ENCODE measurements around the gene RMND5B.
A peak's percentile ranks its signal among the peaks of the same experiment; 100 is the strongest.
"Not testable (repeated sequence)": the region's sequence is repeated elsewhere in the genome, so short reads cannot be mapped to it uniquely, and the experiment has no call there.

Gene RMND5B

GRCh38 chr5:178130576-178131445, at the start of gene RMND5B:
RMND5B (plus strand) TSS chr5:178131014; CDS start chr5:178138120, 7,106 bp downstream.
- peak in 55 of 58 donors; percentile 23 to 89 (median 72) for DNase-seq

- DNase-seq = no peak
These were observed 49.1 kb upstream of the RMND5B start for GRCh38 chr5:178081571-178082243.

- no peak for DNase-seq
These were observed 46.9 kb upstream of the RMND5B start for GRCh38 chr5:178083922-178084321.

- DNase-seq = no peak
These were observed 45.5 kb upstream of the RMND5B start for GRCh38 chr5:178085316-178085715.

GRCh38 chr5:178086266-178086665, 44.5 kb upstream of the RMND5B start:
- DNase-seq = no peak

GRCh38 chr5:178087199-178087598, 43.6 kb upstream of the RMND5B start:
- not testable (repeated sequence) for DNase-seq

GRCh38 chr5:178090856-178091255, 40.0 kb upstream of the RMND5B start:
- DNase-seq = no peak

- DNase-seq = no peak
These were observed 37.7 kb upstream of the RMND5B start for GRCh38 chr5:178093134-178093533.

- no peak for DNase-seq
These were observed 36.5 kb upstream of the RMND5B start for GRCh38 chr5:178094345-178094744.

- no peak for DNase-seq
These were observed 32.1 kb upstream of the RMND5B start for GRCh38 chr5:178098685-178099084.

- DNase-seq = no peak
These were observed 27.2 kb upstream of the RMND5B start for GRCh38 chr5:178103612-178104011.

GRCh38 chr5:178104492-178104891, 26.3 kb upstream of the RMND5B start:
- no peak for DNase-seq

GRCh38 chr5:178106086-178106485, 24.7 kb upstream of the RMND5B start:
- DNase-seq = no peak

- no peak for DNase-seq
These were observed 24.1 kb upstream of the RMND5B start for GRCh38 chr5:178106556-178107239.

- no peak for DNase-seq
These were observed 23.0 kb upstream of the RMND5B start for GRCh38 chr5:178107756-178108310.

GRCh38 chr5:178108446-178108845, 22.4 kb upstream of the RMND5B start:
- no peak for DNase-seq

GRCh38 chr5:178108966-178109365, 21.8 kb upstream of the RMND5B start:
- no peak for DNase-seq

- no peak for DNase-seq
These were observed 20.3 kb upstream of the RMND5B start for GRCh38 chr5:178110511-178110910.

- DNase-seq = no peak
These were observed 18.9 kb upstream of the RMND5B start for GRCh38 chr5:178111925-178112324.

GRCh38 chr5:178112545-178112944, 18.3 kb upstream of the RMND5B start:
- no peak for DNase-seq

GRCh38 chr5:178113141-178113787, 17.6 kb upstream of the RMND5B start, which contains the start of gene N4BP3:
N4BP3 (plus strand) TSS chr5:178113532; CDS start chr5:178119584, 6,052 bp downstream.
- DNase-seq = peak in 9 of 58 donors; percentile 10 to 42 (median 18)
